ENCODE data around the gene HOMER1.

Gene HOMER1

GRCh38 chr5:79489773-79490172 is 24.2 kb downstream of the HOMER1 start:
- no peak for DNase-seq (ENCODE audit: low spot score)

- no peak for DNase-seq (ENCODE audit: low spot score)
Measured at GRCh38 chr5:79488775-79489174, 25.2 kb downstream of the HOMER1 start.

DNA sequence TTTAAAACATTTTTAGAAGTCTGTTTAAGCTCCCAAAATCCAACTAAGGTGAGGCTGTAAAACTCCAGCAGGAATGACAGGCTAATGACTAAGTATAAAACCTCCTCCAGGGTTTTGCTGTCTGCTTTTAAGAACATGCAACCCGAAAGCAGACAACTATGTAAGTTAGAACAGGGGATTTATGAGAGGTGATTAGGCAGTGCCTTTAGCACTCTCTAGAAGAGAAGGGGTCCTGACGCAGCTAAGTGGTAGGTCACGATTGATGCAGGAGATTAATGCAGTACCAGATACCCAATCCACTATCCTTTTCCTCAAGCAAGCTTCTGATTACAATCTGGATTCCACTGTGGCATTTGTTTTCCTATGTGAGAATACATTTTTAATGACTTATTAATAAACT is 25.9 kb downstream of the HOMER1 start:
- DNase-seq (ENCODE audit: low spot score) = no peak

DNA sequence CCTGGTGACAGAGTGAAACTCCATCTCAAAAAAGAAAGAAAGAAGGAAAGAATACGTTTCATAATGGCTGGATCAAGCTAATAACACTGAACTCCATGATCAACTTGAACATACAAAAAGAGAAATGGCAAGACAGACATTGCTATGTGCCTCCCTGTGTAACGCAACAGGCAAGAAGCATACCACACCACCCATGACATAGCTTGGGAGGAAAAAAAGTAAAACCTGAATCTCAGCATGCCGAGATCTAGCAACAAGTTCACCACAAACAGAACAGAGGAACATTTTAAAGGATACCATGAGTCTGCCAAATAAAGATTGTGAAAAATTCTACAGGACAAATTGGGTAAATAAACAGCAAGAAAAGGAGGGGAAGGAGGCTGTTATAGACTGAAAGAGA is 26.7 kb downstream of the HOMER1 start:
- no peak for DNase-seq (ENCODE audit: low spot score)

- DNase-seq (ENCODE audit: low spot score) = no peak
Measured at GRCh38 chr5:79486116-79486515, 27.8 kb downstream of the HOMER1 start.

DNA sequence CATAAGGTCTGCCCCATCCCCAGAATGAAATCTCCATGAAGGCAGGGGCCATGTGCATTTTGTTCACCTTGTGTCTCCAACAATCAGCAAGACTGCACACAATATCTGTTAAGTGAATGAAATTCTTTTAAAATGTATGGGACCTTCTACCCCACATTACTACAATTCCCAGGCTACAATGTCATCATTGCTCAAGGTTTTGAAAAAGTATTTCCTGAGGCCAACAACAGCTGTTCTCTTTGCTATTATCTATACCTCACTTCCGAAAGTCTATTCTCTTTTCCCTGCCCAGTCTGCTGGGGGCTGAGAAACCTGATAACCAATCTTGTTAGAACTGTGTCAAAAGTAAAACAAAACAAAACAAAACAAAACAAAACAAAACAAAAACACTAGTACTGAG is 29.2 kb downstream of the HOMER1 start:
- no peak for DNase-seq (ENCODE audit: low spot score)

- no peak for DNase-seq (ENCODE audit: low spot score)
Measured at GRCh38 chr5:79481574-79481973, 32.4 kb downstream of the HOMER1 start.

DNA sequence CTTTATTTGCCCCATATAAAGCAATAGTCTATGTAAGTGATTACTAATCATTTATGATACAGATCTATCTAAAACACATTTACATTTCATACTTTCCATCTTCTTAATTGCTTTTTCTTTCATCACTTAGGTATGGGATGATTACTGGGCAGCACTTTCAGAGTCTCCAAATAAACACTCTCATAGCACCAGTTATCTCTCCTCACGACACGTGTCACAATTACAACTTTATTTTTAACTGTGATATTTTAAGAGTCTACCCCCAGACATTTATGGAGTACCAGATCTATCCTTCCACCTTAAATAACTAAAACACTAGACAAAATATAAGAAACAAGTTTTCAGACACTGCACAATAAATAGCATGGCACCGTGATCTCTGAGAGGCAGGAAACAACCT is 32.9 kb downstream of the HOMER1 start:
- DNase-seq (ENCODE audit: low spot score) = no peak

GRCh38 chr5:79475152-79475466 is 38.8 kb downstream of the HOMER1 start:
- no peak for DNase-seq (ENCODE audit: low spot score)

- no peak for DNase-seq (ENCODE audit: low spot score)
Measured at GRCh38 chr5:79474367-79475151, 39.4 kb downstream of the HOMER1 start.

- no peak for DNase-seq (ENCODE audit: low spot score)
Measured at GRCh38 chr5:79471556-79471955, 42.4 kb downstream of the HOMER1 start.

GRCh38 chr5:79464695-79465332 is 49.1 kb downstream of the HOMER1 start:
- DNase-seq (ENCODE audit: low spot score) = peak; percentile 57

DNA sequence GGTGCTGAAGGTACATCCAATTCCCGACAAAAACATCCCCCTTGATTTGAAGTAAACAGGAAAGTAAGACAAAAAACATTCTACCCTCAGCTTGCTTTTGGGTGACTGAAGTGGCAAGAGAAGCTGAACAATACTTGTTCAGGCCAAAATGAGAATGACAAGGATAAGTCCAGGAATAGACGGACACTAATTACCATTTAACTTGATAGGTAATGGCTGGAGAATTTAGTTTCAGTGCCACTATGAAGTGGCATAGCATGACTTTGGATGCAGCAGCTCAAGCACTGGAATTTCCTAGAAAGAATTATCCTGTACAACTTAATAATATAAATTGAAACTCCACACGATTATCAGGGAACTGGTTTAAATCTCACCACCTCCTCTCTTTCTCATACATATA is 49.7 kb downstream of the HOMER1 start:
- DNase-seq (ENCODE audit: low spot score) = no peak

DNA sequence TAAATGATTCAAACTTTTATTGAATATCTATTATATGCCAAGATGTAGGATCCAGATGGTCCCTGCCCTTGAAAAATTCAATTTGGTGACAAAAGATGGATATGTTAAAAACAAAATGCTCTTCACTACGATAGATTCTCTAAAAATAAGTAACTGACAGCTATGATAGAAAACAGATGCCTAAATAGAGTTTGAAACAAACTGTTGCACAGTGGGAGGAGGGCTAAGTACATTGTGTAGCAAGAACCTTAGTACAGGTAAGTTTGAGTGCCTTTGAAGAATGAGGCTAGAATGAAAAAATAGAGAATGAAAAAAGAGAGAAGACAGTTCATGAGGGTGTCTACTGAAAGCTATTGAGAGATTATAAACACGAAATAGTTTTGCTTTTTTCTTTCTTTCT is 54.3 kb downstream of the HOMER1 start:
- no peak for DNase-seq (ENCODE audit: low spot score)

DNA sequence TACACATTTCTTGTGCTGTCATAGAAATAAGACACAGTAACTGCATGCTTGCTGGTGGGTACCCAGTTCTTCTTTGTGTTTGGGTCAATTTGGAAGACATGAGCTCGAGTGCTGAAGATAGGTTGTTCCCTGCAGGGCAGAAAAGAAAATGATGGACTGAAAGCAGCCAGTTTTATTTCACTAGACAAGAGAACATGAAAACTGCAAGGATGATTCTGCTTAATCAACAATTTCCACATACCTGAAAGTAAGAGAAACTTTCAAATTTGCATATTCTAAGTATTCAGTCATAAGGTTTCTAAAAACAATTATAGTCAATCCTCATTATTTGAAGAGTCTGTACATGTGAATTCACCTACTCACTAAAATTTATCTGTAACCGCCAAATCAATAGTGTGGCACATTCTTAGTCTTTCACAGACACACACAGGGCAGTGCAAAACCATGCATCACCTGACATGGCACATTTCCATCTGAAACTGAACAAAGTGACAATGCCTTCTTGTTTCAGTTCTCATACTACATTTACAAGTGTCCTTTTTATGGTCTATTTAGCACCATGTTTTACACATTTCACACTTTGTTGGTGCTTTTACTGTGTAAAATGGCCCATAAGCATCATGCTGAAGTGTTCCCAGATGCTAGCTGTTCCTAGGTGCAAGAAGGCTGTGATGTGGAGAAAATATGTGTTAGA is 56.9 kb downstream of the HOMER1 start:
- no peak for DNase-seq (ENCODE audit: low spot score)

- DNase-seq (ENCODE audit: low spot score) = no peak
Measured at GRCh38 chr5:79456400-79456799, 57.5 kb downstream of the HOMER1 start.

DNA sequence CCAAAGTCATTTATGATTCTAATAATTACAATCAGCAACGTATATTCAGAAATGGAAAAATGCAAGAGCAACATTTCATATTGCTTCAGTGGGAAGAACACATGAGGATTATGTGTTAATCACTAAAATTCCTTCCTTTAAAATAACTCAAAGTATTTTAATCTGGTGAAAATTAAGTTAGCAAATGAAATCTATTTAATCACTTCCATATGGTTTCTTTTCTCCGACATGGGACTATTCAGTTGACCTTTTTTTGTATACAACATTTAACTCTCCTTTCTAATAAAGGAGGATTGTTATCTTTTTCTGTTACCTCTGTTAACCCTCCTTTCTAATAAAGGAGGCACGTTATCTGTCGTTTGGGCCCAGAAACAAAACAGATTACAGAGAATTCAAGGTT is 59.9 kb downstream of the HOMER1 start:
- DNase-seq (ENCODE audit: low spot score) = no peak

DNA sequence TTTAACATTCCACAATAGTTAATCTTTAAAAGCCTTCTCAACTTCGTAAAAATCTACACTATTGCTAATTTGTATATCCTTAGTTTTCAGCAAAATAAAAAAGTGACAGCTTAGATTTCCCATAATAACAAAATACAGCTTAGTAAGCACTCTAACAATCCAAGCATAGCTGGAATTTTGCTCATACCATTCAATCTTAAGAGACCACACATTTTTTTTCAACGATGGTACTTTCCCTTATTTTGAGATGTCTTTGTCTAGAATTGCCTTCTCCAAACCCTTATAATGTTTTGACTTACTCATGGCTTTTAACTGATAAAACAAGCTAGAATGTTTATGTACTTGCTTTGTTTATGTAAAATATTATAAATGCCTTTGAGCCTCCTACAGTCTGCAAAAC is 65.6 kb downstream of the HOMER1 start:
- DNase-seq (ENCODE audit: low spot score) = no peak

GRCh38 chr5:79436821-79437220 is 77.1 kb downstream of the HOMER1 start:
- DNase-seq (ENCODE audit: low spot score) = no peak

DNA sequence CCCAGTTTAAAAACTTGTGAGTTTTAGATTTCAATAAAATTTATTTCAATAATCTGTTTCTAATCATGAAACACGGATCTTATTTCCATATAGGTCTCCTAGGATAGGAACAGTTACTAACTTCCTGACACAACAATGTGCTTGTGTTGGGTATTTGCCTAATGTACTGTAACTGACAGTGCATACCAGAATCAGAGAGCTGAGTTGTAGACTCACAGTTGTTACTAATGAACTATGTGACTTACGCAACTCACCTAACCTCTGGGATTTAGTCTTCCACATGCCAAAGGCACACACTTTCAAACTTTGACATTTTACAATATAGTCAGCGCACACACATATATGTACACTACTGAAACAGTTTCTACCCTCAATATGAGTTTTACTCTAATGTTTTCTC is 77.7 kb downstream of the HOMER1 start:
- DNase-seq (ENCODE audit: low spot score) = no peak

- DNase-seq (ENCODE audit: low spot score) = no peak
Measured at GRCh38 chr5:79430196-79430595, 83.7 kb downstream of the HOMER1 start.

DNA sequence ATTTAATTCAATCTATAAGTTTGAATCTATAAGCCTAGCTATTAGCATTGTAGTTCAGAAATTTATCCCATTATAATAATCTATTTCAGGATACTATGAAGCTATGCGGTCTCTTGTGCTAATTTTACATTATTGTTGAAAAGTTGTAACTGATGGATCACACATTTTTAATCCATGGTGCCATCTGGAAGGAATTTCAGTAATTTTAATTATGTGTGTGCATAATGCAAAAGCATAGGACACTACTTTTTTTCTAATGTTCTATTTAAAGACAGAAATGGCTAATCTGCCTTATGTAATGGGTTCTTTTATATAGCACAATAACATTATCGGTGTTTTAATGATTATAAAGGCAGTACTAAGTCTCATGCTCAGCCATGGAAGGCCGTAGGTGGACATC is 90.6 kb downstream of the HOMER1 start:
- no peak for DNase-seq (ENCODE audit: low spot score)

DNA sequence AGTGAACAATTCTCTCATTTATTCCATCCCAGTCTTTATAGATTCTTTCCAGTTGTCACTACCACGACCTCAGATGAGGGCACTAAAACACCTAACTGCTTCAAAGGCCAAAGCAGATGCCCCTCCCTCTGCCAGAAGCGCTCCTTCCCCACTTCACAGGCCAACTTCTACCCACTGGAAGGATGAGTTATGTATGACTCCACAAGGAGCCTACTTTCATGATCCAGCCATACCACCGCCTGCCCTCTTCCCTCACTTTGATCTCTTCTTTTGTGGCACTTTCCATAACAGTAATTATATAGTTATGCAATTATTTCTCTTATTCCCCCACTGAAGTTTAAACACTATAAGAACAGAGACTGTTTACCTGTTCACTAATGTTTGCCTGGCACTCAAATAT is 93.7 kb downstream of the HOMER1 start:
- DNase-seq (ENCODE audit: low spot score) = no peak

- no peak for DNase-seq (ENCODE audit: low spot score)
Measured at GRCh38 chr5:79418276-79418675, 95.7 kb downstream of the HOMER1 start.

All from NAMALWA (cell line).